HCT116 (cell line): ENCODE data around the gene SP100. TPM values are rescaled to one million over a fixed set of nuclear protein-coding genes. Genes with fewer than 3 reads are reported as not detected.

Source experiments
- ATAC-seq: fragments of 200-7000 bp; cut with Tn5 transposase; 2 replicates; pipeline ENCODE4 v1.9.1; 2020; ENCODE audit warnings: mild to moderate bottlenecking, moderate library complexity
- BruUV-seq: library from RNA; stranded (reverse); fragments of 400-500 nt; replicated peaks from 2 replicates; lab custom pipeline; 2021; lab: Mats Ljungman, UMichigan
- CTCF ChIA-PET: fragments of 300-600 bp; sonication (Branson Sonifier 250); formaldehyde crosslinking; loops from one replicate; lab custom pipeline; 2021; ENCODE audit warnings: antibody characterized with exemption; lab: Charles Lee
- POLR2A ChIA-PET: fragments of 300-600, 350-600 bp; sonication (Branson Sonifier 250); formaldehyde crosslinking; loops from one replicate; lab custom pipeline; 2021; ENCODE audit warnings: antibody characterized with exemption; lab: Charles Lee
- RAD21 ChIA-PET, 2 experiments: fragments of 300-600 bp; sonication (Branson Sonifier 250); formaldehyde crosslinking; loops; one replicate each; lab custom pipeline; 2023; ENCODE audit warnings: low total read pairs in 2 of 2; ENCODE audit not compliant: uncharacterized antibody in 2 of 2, unreplicated experiment in 2 of 2, low non-redundant PET in 1 of 2; lab: Charles Lee
- DNase-seq: peaks from one replicate; pipeline ENCODE4 v3.0.0-alpha.2; 2010; ENCODE audit warnings: low read depth, low spot score
- H2AFZ ChIP-seq: fragments of 200-600 bp; shearing (Covaris generic), sonication (generic); 2 replicates; pipeline ENCODE4 v1.6.1; 2017; ENCODE audit warnings: low read depth, mixed run types, mixed read lengths, antibody characterized with exemption, low read length; ENCODE audit not compliant: poor library complexity, severe bottlenecking
- H3K27ac ChIP-seq: 2 replicates; pipeline ENCODE4 v1.5.1; 2012; ENCODE audit warnings: low read depth, low read length
- H3K27me3 ChIP-seq: fragments of 200-600 bp; sonication (generic); 2 replicates; pipeline ENCODE4 v1.6.1; 2016; ENCODE audit warnings: mixed run types, low read length, mixed read lengths; ENCODE audit not compliant: insufficient read depth
- H3K36me3 ChIP-seq, 2 experiments: fragments of 200-500 bp in 1 of 2; fragments of 200-600 bp in 1 of 2; sonication (Bioruptor generic) in 1 of 2; sonication (generic) in 1 of 2; 2 replicates each; pipeline versions ENCODE4 v1.5.1 to v1.6.1; 2014 to 2016; ENCODE audit warnings: low read length in 2 of 2, inconsistent platforms in 1 of 2, mixed read lengths in 1 of 2, mixed run types in 1 of 2; ENCODE audit not compliant: insufficient read depth in 2 of 2, control insufficient read depth in 1 of 2
- H3K4me1 ChIP-seq, 2 experiments: fragments of 200-600 bp in 1 of 2; sonication (generic) in 1 of 2; 2 replicates each; pipeline versions ENCODE4 v1.5.1 to v1.6.1; 2012 to 2017; ENCODE audit warnings: low read length in 2 of 2, inconsistent platforms in 1 of 2, mild to moderate bottlenecking in 1 of 2, mixed read lengths in 1 of 2, mixed run types in 1 of 2, moderate library complexity in 1 of 2; ENCODE audit not compliant: insufficient read depth in 2 of 2, control insufficient read depth in 1 of 2
- H3K4me2 ChIP-seq: fragments of 200-600 bp; sonication (generic); 2 replicates; pipeline ENCODE4 v1.6.1; 2017; ENCODE audit warnings: mixed run types, low read length, mixed read lengths
- H3K4me3 ChIP-seq, 2 experiments: fragments of 200-600 bp in 1 of 2; sonication (generic) in 1 of 2; replicated peaks in 1 of 2; 2 replicates each; pipeline ENCODE4 v1.5.1; 2011 to 2016; ENCODE audit warnings: low read length in 2 of 2, control low read depth in 1 of 2, low read depth in 1 of 2, mild to moderate bottlenecking in 1 of 2, mixed read lengths in 1 of 2, mixed run types in 1 of 2
- H3K79me2 ChIP-seq: fragments of 200-600 bp; sonication (generic); 2 replicates; pipeline ENCODE4 v1.6.1; 2017; ENCODE audit warnings: mild to moderate bottlenecking, mixed run types, low read length, moderate library complexity, mixed read lengths; ENCODE audit not compliant: insufficient read depth
- H3K9ac ChIP-seq: fragments of 200-600 bp; sonication (generic); 2 replicates; pipeline ENCODE4 v1.6.1; 2016; ENCODE audit warnings: low read length, mixed read lengths
- H3K9me2 ChIP-seq: fragments of 200-600 bp; sonication (generic), shearing (Covaris generic); 2 replicates; pipeline ENCODE4 v1.6.1; 2017; ENCODE audit warnings: mixed run types, mild to moderate bottlenecking, moderate library complexity; ENCODE audit not compliant: insufficient read depth
- H3K9me3 ChIP-seq, 2 experiments: fragments of 200-500 bp in 1 of 2; fragments of 200-600 bp in 1 of 2; sonication (Bioruptor generic) in 1 of 2; sonication (generic) in 1 of 2; 2 replicates each; pipeline ENCODE4 v1.6.1; 2014 to 2017; ENCODE audit warnings: low read length in 2 of 2, mixed read lengths in 2 of 2, inconsistent platforms in 1 of 2, low read depth in 1 of 2, mild to moderate bottlenecking in 1 of 2, mixed run types in 1 of 2, moderate library complexity in 1 of 2; ENCODE audit not compliant: control insufficient read depth in 1 of 2, insufficient read depth in 1 of 2
- H4K20me1 ChIP-seq: fragments of 200-600 bp; sonication (generic), shearing (Covaris generic); 2 replicates; pipeline ENCODE4 v1.6.1; 2017; ENCODE audit warnings: mixed run types, mild to moderate bottlenecking, moderate library complexity; ENCODE audit not compliant: insufficient read depth
- ATF3 ChIP-seq: IDR thresholded peaks from 2 replicates; pipeline ENCODE4 v1.6.1; 2012
- ELF1 ChIP-seq: IDR thresholded peaks from 2 replicates; pipeline ENCODE4 v1.6.1; 2012; ENCODE audit warnings: low read depth, borderline replicate concordance
- EZH2 ChIP-seq: fragments of 200-600 bp; sonication (generic); IDR thresholded peaks from 2 replicates; pipeline ENCODE4 v1.6.1; 2017; ENCODE audit warnings: antibody characterized with exemption, mixed run types
- EZH2phosphoT487 ChIP-seq: fragments of 200-600 bp; IDR thresholded peaks from 2 replicates; pipeline ENCODE4 v1.6.1; 2018; ENCODE audit warnings: antibody characterized with exemption, borderline replicate concordance
- REST ChIP-seq: IDR thresholded peaks from 2 replicates; pipeline ENCODE4 v1.6.1; 2012; ENCODE audit warnings: low read depth
- SRF ChIP-seq: IDR thresholded peaks from 2 replicates; pipeline ENCODE4 v1.6.1; 2012; ENCODE audit warnings: low read depth
- TCF7L2 ChIP-seq: IDR thresholded peaks from 2 replicates; pipeline ENCODE4 v1.7.0; 2011; ENCODE audit warnings: borderline replicate concordance, inconsistent platforms; ENCODE audit not compliant: insufficient read depth, insufficient read length; ENCODE audit errors: extremely low read depth
- ZBTB33 ChIP-seq: IDR thresholded peaks from 2 replicates; pipeline ENCODE4 v1.6.1; 2011; ENCODE audit warnings: mild to moderate bottlenecking, low read length, moderate library complexity; ENCODE audit not compliant: insufficient replicate concordance; ENCODE audit errors: extremely low read depth
- ZFX ChIP-seq: fragments of 450-650 bp; IDR thresholded peaks from 2 replicates; pipeline ENCODE4 v1.6.1; 2017
- intact Hi-C: fragments of 100-400 bp; cut with micrococcal nuclease; formaldehyde crosslinking; loops from 2 replicates; pipeline ENCODE4 v1.10.0; 2022
- total RNA-seq: library from RNA; stranded (reverse); gene quantifications from one replicate; pipeline ENCODE4 v1.2.1, GENCODE V29; 2021; ENCODE audit not compliant: unreplicated experiment

The SP100 gene
- total RNA-seq, 1 experiment from 2014 or later: 48.1 TPM

DNA sequence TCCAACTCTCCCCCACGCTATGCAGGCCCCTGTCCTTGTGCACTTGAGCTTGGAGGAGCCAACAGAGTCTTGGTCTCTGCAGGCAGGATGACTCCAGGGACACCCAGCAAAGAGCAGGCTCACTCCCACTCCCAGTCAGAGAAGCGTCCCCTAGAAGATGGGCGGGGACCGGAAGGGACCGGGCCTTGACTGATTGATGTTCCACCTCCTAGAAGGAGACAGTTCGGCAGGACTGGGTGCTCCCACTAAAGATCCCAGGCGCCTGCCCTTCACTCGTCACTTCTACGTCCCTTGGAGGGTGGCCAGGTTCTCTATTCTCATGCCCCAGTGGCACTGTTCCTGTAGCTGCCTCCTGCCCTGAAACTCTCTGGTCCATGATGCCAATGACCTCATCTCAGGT is 3.2 kb upstream of the SP100 start:
- Histone ChIP-seq H3K4me1 (peaks cover 7 to 38% of the 10 kb centered on the region in 2 experiments), H4K20me1 (no peaks in the 10 kb centered on the region), H3K9ac (no peak overlapping the region), H3K9me3 (no peaks in the 10 kb centered on the region), H3K36me3 (no peaks in the 10 kb centered on the region), H3K4me3 (no peak overlapping the region), H2AFZ (peak overlapping the region; percentile 85), H3K27me3 (no peaks in the 10 kb centered on the region), H3K9me2 (no peaks in the 10 kb centered on the region), H3K27ac (no peak overlapping the region), H3K4me2 (no peak overlapping the region), H3K79me2 (peaks cover 9% of the 10 kb centered on the region; the same call in 1 of the 2 replicates)
- ChIA-PET CTCF (no interaction called here), RAD21 (no interaction called here), POLR2A (no interaction called here)
- ATAC-seq (no peak), DNase-seq (no peak)
- intact Hi-C loops: loop anchor here (10.0 kb wide), 1 partner anchor 382 kb away; no protein-coding TSS in a partner anchor
- TF ChIP-seq ATF3 (no peak), REST (no peak), TCF7L2 (no peak), SRF (no peak), ZFX (no peak), ELF1 (no peak), ZBTB33 (no peak), EZH2 (no peak), EZH2phosphoT487 (no peak)
- BruUV-seq: no TSS peak
